DND-41 (cell line): ENCODE results near the gene KANK3.
"Not testable (repeated sequence)": the region's sequence is repeated elsewhere in the genome, so short reads cannot be mapped to it uniquely, and the experiment has no call there.

Experiments
- EZH2 ChIP-seq: IDR thresholded peaks from 3 replicates; pipeline ENCODE4 v1.6.1; 2012; ENCODE audit warnings: borderline replicate concordance, low read depth, mild to moderate bottlenecking, moderate library complexity, low read length, inconsistent platforms; ENCODE audit not compliant: severe bottlenecking
- TF ChIP-seq, protein P1 (sequence below): IDR thresholded peaks from 2 replicates; pipeline ENCODE4 v1.5.1; 2012; ENCODE audit warnings: borderline replicate concordance, low read length, moderate library complexity, mild to moderate bottlenecking; ENCODE audit not compliant: poor library complexity, severe bottlenecking; ENCODE audit errors: extremely low read depth

- TF ChIP-seq, protein P1, sequence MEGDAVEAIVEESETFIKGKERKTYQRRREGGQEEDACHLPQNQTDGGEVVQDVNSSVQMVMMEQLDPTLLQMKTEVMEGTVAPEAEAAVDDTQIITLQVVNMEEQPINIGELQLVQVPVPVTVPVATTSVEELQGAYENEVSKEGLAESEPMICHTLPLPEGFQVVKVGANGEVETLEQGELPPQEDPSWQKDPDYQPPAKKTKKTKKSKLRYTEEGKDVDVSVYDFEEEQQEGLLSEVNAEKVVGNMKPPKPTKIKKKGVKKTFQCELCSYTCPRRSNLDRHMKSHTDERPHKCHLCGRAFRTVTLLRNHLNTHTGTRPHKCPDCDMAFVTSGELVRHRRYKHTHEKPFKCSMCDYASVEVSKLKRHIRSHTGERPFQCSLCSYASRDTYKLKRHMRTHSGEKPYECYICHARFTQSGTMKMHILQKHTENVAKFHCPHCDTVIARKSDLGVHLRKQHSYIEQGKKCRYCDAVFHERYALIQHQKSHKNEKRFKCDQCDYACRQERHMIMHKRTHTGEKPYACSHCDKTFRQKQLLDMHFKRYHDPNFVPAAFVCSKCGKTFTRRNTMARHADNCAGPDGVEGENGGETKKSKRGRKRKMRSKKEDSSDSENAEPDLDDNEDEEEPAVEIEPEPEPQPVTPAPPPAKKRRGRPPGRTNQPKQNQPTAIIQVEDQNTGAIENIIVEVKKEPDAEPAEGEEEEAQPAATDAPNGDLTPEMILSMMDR: not testable (repeated sequence)
- TF ChIP-seq EZH2: not testable (repeated sequence)
These were observed 6.7 kb upstream of the KANK3 start for GRCh38 chr19:8349629-8350372.
